Astrocyte of the cerebellum (primary cell): Measurements from ENCODE around the gene FAM161B.

Source experiments
- DNase-seq: peaks from one replicate; pipeline ENCODE4 v3.0.0-alpha.2; 2011; ENCODE audit warnings: low read depth
- H3K4me3 ChIP-seq: 2 replicates; pipeline ENCODE4 v1.5.1; 2011; ENCODE audit warnings: mild to moderate bottlenecking, low read depth, low read length, moderate library complexity
- in situ Hi-C: cut with HindIII; loops from 2 replicates; pipeline ENCODE4 v1.10.0; 2017; ENCODE audit warnings: low sequenced_read_pairs
- TF ChIP-seq, protein P1 (sequence below): IDR thresholded peaks from 2 replicates; pipeline ENCODE4 v1.5.1; 2012; ENCODE audit warnings: low read length, low read depth, moderate library complexity, mild to moderate bottlenecking; ENCODE audit errors: missing control alignments

The FAM161B gene

DNA sequence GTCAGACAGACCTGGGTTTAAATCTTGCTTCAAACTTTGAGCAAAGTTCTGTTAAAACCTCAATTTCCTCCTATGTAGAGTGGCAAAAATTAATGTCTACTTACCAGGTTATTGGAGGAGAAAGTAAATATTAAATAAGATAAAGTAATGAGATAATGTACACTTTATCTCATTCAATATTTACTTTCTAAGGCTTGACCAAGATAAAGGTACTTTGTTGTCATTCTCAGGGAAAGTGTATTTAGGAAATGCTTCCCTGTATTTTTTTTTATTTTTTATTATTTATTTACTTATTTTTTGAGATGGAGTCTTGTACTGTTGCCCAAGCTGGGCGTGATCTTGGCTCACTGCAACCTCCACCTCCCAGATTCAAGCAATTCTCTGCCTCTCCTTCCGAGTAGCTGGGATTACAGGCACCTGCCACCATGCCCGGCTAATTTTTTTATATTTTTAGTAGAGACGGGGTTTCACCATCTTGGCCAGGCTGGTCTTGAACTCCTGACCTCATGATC is 4.7 kb downstream of the FAM161B start:
- in situ Hi-C loops = no loop called here
- H3K4me3 ChIP-seq = no peak overlapping the region
- no peak for DNase-seq

GRCh38 chr14:73944432-73945158 is 5.3 kb downstream of the FAM161B start:
- H3K4me3 ChIP-seq = no peak overlapping the region
- in situ Hi-C loops = no loop called here
- no peak for DNase-seq
- TF ChIP-seq, protein P1, sequence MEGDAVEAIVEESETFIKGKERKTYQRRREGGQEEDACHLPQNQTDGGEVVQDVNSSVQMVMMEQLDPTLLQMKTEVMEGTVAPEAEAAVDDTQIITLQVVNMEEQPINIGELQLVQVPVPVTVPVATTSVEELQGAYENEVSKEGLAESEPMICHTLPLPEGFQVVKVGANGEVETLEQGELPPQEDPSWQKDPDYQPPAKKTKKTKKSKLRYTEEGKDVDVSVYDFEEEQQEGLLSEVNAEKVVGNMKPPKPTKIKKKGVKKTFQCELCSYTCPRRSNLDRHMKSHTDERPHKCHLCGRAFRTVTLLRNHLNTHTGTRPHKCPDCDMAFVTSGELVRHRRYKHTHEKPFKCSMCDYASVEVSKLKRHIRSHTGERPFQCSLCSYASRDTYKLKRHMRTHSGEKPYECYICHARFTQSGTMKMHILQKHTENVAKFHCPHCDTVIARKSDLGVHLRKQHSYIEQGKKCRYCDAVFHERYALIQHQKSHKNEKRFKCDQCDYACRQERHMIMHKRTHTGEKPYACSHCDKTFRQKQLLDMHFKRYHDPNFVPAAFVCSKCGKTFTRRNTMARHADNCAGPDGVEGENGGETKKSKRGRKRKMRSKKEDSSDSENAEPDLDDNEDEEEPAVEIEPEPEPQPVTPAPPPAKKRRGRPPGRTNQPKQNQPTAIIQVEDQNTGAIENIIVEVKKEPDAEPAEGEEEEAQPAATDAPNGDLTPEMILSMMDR = no peak

More for the DNA sequence above, 4.7 kb downstream of the FAM161B start:
- TF ChIP-seq, protein P1 = no peak

DNA sequence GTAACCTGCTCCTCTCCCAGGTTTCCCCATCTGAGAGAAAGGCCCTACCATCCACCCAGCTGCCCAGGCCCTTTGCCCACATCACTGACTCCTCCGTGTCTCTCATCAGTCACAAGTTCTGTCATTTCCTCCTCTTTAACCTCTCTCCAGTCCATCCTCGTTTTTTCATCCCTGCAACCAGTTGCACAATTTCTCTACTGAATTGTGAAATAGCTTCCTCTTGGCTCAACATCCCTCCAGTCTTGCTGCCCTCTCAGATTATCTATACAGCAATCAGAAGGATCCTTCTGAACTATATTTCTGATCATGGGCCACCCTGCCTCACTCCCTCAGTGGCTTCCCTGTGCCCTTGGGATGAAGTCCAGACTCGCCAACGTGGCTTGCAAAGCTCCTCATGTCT is 6.8 kb downstream of the FAM161B start:
- H3K4me3 ChIP-seq = no peak overlapping the region
- TF ChIP-seq, protein P1 = no peak
- in situ Hi-C loops = no loop called here
- no peak for DNase-seq

DNA sequence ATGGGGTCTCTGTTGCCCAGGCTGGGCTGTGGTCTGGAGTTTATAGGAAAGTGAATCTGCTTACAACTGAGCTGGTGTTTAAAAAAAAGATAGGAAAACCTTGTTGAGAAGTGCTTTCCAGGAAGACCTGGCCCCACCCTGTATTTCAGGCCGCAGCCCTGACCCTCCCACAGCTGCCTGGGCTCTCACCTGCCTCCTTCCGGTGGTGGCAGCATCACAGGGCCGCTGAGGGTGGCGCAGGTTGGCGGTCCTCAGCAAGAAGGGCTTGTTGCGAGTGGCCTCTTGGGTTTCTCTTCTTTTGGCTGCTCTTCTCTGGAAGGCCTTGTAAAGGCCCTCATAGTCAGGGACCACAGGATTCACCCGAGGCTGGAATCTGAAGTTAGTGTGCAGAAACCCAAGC is 7.7 kb downstream of the FAM161B start:
- in situ Hi-C loops = no loop called here
- no peak for DNase-seq
- TF ChIP-seq, protein P1 = no peak
- no peak overlapping the region for H3K4me3 ChIP-seq

- in situ Hi-C loops = no loop called here
- no peak overlapping the region for H3K4me3 ChIP-seq
- no peak for DNase-seq
- TF ChIP-seq, protein P1 = no peak
Observed at GRCh38 chr14:73937012-73937411, 12.9 kb downstream of the FAM161B start.

- TF ChIP-seq, protein P1 = no peak
- in situ Hi-C loops = no loop called here
- DNase-seq = no peak
- H3K4me3 ChIP-seq = no peak overlapping the region
Observed at GRCh38 chr14:73936548-73936947, 13.3 kb downstream of the FAM161B start.
